ENCODE results near the gene CDC42EP1.
"Not testable (repeated sequence)": the region's sequence is repeated elsewhere in the genome, so short reads cannot be mapped to it uniquely, and the experiment has no call there.

CDC42EP1 gene

DNA sequence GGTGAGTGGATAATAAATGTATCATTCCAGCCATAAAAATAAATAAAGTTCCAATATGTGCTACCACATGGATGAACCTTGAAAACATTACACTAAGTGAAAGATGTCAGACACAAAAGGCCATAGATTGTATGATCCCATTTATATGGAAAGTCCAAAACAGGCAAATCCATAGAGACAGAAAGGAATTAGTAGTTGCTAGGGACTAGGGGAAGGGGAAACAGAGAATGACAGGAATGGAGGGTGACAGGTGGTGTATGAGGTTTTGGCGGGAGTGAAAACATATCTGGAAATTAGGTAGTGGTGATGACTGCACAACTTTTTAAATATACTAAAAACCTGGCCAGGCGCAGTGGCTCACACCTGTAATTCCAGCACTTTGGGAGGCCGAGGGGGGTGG lies 25.8 kb upstream of the CDC42EP1 start:
- no peak for DNase-seq (ENCODE audit: low read depth, low spot score)

DNA sequence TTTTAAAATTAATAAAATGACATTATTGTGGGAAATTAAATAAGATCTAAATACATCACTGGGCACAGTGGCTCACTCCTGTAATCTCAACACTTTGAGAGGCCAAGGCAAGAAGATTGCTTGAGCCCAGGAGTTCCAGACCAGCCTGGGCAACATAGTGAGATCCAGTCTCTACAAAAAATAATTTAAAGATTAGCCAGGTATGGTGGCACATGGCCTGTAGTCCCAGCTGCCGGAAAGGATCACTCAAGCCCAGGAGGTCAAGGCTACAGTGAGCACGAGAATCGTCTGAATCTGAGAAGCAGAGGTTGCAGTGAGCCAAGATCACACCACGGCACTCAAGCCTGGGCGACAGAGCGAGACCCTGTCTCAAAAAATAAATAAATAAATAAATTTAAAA lies 25.1 kb upstream of the CDC42EP1 start:
- DNase-seq (ENCODE audit: low read depth, low spot score): no peak

DNA sequence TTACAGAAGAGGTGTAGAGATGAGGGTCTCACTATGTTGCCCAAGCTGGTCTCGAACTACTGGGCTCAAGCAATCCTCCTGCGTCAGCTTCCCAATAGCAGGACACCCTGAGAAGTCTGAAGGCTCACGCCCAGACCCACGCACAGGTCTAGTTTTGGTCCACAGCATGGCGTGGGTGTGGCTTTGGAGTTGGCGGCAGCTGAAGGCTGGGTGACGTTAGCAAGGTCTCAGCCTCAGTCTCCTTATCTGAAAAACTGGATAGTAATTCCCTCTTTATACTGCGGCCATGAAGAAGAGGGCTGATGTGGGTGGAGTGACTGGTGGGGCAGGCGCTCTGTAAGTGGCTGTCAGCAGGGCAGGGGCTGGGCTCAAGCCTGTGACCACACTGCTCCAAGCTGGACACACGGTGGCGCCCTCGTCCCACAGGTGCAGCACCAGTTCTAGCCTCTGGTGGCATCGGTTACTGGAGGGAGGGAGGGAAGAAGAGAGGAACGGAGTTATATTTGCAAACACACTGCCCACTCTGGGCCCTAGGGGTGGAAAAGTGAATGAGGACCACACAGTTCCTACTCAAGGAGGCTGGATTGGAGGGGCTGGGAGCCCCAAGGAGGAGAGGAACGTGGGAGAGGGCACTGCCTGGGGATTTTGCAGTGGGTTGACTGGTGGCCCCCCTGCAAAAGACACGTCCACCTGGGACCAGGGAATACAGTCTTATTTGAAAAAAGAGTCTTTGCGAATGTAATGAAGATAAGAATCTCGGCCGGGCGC lies 21.5 kb upstream of the CDC42EP1 start:
- DNase-seq (ENCODE audit: low read depth, low spot score): peak; percentile 89

DNA sequence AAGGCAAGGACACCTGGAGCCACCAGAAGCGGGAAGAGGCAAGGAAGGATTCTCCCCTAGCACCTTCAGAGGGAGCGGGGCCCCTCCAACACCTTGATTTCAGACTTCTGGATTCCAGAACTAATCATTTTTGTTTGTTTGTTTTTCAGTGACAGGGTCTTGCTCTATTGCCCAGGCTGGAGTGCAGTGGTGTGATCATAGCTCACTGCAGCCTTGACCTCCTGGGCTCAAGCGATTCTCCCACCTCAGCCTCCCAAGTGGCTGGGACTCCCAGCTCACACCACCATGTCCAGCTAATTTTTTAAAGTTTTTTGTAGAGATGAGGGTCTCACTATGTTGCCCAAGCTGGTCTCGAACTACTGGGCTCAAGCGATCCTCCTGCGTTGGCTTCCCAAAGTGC lies 20.5 kb upstream of the CDC42EP1 start:
- DNase-seq (ENCODE audit: low read depth, low spot score): not testable (repeated sequence)

DNA sequence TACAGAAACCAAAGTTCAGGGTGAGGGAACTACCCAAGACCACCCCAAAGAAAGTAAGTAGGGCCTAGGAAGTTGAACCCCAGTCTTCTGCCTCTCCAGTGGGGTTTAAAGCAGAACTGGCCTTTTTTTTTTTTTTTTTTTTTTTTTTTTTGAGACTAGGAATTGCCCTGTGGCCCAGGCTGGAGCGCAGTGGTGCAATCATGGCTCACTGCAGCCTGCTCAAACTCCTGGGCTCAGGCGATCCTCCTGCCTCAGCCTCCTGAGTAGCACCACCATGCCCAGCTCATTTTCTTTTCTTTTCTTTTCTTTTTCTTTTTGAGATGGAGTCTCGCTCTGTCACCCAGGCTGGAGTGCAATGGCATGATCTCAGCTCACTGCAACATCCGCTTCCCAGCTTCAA lies 17.9 kb upstream of the CDC42EP1 start:
- not testable (repeated sequence) for DNase-seq (ENCODE audit: low read depth, low spot score)

DNA sequence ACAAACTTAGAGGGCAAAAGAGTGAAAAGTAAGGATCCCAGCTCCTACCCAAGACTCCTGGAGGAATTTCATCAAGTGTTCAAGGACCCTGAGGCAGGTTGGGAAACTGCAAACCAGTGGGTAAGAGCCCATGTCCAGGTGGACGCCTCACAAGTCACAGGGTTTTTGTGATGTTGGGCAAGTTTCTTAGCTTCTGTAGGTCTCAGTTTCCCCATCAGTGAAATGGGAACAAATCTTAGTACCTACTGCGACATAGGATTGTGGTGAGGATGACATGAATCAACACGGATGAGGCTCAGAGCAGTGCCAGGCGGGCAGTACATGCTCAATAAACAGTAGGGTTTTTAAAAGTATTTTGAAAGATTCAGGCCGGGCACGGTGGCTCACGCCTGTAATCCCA lies 17.3 kb upstream of the CDC42EP1 start:
- DNase-seq (ENCODE audit: low read depth, low spot score): no peak

GRCh38 chr22:37544955-37545702 lies 15.2 kb upstream of the CDC42EP1 start:
- DNase-seq (ENCODE audit: low read depth, low spot score): no peak

- peak; percentile 98 for DNase-seq (ENCODE audit: low read depth, low spot score)
These were observed 14.4 kb upstream of the CDC42EP1 start for GRCh38 chr22:37545703-37546436.

GRCh38 chr22:37546437-37547250 lies 13.6 kb upstream of the CDC42EP1 start:
- peak; percentile 89 for DNase-seq (ENCODE audit: low read depth, low spot score)

- DNase-seq (ENCODE audit: low read depth, low spot score): no peak
These were observed 13.0 kb upstream of the CDC42EP1 start for GRCh38 chr22:37547251-37547741.

- DNase-seq (ENCODE audit: low read depth, low spot score): no peak
These were observed 10.6 kb upstream of the CDC42EP1 start for GRCh38 chr22:37549704-37550059.

GRCh38 chr22:37550921-37551320 lies 9.4 kb upstream of the CDC42EP1 start:
- DNase-seq (ENCODE audit: low read depth, low spot score): not testable (repeated sequence)

- DNase-seq (ENCODE audit: low read depth, low spot score): no peak
These were observed 8.3 kb upstream of the CDC42EP1 start for GRCh38 chr22:37551981-37552380.

DNA sequence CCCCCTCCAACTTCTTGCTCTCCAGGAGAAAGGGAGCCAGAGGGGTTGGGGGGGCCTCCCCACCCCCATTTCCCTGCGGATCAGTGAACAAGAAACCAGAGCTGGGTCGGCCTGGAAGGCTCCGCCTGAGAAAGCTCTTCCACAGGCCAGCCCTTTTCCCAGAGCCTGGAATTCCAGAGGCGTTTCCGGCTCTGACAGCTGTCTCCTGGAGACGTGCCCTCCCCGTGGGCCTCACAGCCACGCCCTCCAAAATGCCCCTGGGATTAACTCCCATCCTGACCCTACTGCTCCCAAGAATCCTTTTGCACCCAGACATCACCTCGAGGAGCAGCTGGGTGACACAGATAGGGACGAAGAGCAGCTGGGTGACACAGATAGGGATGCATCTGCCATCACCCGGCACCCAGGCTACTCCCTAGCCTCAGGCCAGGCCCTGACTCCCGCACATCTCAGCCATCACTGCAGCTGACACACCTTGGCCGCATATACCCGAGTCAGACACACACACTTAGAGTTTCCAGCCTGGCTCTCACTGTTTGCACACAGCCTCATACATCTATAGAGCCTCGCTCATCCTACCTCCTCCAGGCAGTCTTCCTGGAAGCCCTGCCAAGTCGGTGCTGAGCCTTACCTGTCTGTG lies 7.6 kb upstream of the CDC42EP1 start:
- no peak for DNase-seq (ENCODE audit: low read depth, low spot score)

- DNase-seq (ENCODE audit: low read depth, low spot score): no peak
These were observed 6.6 kb upstream of the CDC42EP1 start for GRCh38 chr22:37553725-37554124.

GRCh38 chr22:37555029-37555428 lies 5.3 kb upstream of the CDC42EP1 start:
- no peak for DNase-seq (ENCODE audit: low read depth, low spot score)

DNA sequence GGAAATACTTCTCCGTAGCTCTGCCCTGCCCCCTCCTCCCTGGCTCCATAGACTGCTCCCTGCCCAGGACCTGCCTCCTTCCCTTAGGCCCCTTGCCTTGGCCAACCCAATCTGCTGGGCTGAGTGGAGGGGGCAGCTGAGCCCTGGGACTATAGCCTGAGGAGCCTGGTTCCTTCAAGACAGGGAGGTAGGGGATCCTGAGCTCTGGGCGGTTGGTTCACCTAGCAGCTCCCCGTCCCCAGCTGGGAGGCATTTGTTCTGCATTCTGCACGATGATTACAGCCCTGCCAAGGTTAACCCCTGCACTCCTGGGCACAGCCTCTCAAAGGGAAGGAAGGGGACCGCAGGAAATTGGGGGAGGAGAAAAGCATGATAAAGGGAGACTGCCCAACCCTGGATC lies 3.6 kb upstream of the CDC42EP1 start:
- no peak for DNase-seq (ENCODE audit: low read depth, low spot score)

GRCh38 chr22:37557321-37558001 lies 2.8 kb upstream of the CDC42EP1 start:
- DNase-seq (ENCODE audit: low read depth, low spot score): no peak

- DNase-seq (ENCODE audit: low read depth, low spot score): no peak
These were observed 1.5 kb upstream of the CDC42EP1 start for GRCh38 chr22:37558815-37559214.

DNA sequence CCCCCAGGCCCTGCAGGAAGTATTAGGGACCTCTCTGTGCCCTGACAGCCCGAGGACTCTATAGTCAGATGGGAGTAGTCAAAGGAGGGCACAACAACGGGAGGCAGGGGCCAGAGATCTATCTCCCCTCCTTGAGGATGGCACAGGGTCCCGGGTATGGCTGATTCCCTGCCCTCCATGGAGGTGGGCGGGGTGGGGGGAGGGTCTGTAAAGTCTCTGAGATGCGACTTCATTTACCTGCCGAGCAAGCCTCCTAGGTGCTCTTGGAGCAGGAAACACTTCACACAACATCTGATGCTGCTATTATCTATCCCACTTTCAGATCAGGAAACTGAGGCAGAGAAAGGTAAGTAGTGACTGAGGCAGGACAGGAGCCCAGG lies 769 bp upstream of the CDC42EP1 start:
- no peak for DNase-seq (ENCODE audit: low read depth, low spot score)

Data from smooth muscle cell of the brain vasculature (primary cell).